HepG2 (cell line): ENCODE measurements around the gene ECE2. TPM values are rescaled to one million over a fixed set of nuclear protein-coding genes. Genes with fewer than 3 reads are reported as not detected.

Experiments
- CENPX ChIP-seq: sonication (generic); formaldehyde crosslinking; IDR thresholded peaks from 2 replicates; pipeline ENCODE4 v1.9.0; 2021; ENCODE audit warnings: mild to moderate bottlenecking, missing genetic modification reagents, moderate library complexity
- HNRNPH1 ChIP-seq: fragments of 200-400 bp; formaldehyde crosslinking; optimal IDR thresholded peaks from 2 replicates; pipeline ENCODE3; 2017; ENCODE audit warnings: mild to moderate bottlenecking, low read depth, low read length
- MAZ ChIP-seq, 2 experiments: sonication (generic) in 1 of 2; formaldehyde crosslinking in 1 of 2; IDR thresholded peaks; 2 replicates each; pipeline versions ENCODE4 v1.5.0 to v1.6.1; 2012 to 2020; ENCODE audit warnings: low read depth in 2 of 2, mild to moderate bottlenecking in 2 of 2, borderline replicate concordance in 1 of 2, improper control_type of control experiment in 1 of 2, low read length in 1 of 2, missing genetic modification reagents in 1 of 2, moderate library complexity in 1 of 2
- MBNL3 ChIP-seq: fragments of 250-450 bp; sonication (Bioruptor Pico); conservative IDR thresholded peaks from 2 replicates; pipeline ENCODE4 v1.8.0; 2022; ENCODE audit warnings: mild to moderate bottlenecking, inconsistent platforms
- MEIS1 ChIP-seq: sonication (generic); formaldehyde crosslinking; IDR thresholded peaks from 2 replicates; pipeline ENCODE4 v1.9.0; 2021; ENCODE audit warnings: mild to moderate bottlenecking, missing genetic modification reagents, moderate library complexity, borderline replicate concordance
- NFKB2 ChIP-seq: sonication (generic); formaldehyde crosslinking; IDR thresholded peaks from 2 replicates; pipeline ENCODE4 v1.4.0; 2020; ENCODE audit warnings: missing genetic modification reagents, borderline replicate concordance
- PCBP1 ChIP-seq: fragments of 200-400 bp; formaldehyde crosslinking; IDR thresholded peaks from 2 replicates; pipeline ENCODE4 v1.6.1; 2017; ENCODE audit warnings: mild to moderate bottlenecking, low read depth, low read length, borderline replicate concordance
- RBFOX2 ChIP-seq: fragments of 200-400 bp; formaldehyde crosslinking; IDR thresholded peaks from 2 replicates; pipeline ENCODE4 v1.6.1; 2017; ENCODE audit warnings: low read depth, mild to moderate bottlenecking, low read length
- SRF ChIP-seq: IDR thresholded peaks from 2 replicates; pipeline ENCODE4 v1.6.1; 2011; ENCODE audit warnings: mild to moderate bottlenecking, low read depth, low read length, moderate library complexity
- YY1 ChIP-seq: IDR thresholded peaks from 2 replicates; pipeline ENCODE4 v1.6.1; 2011; ENCODE audit warnings: low read length, low read depth, moderate library complexity, mild to moderate bottlenecking; ENCODE audit not compliant: insufficient read depth, insufficient replicate concordance
- ZNF773 ChIP-seq: sonication (generic); formaldehyde crosslinking; IDR thresholded peaks from 2 replicates; pipeline ENCODE4 v1.4.0; 2020; ENCODE audit warnings: missing genetic modification reagents, borderline replicate concordance
- polyA plus RNA-seq, 8 experiments: library from polyadenylated mRNA; depleted of rRNA in 3 of 8; stranded (reverse) in 7 of 8; unstranded in 1 of 8; fragments of >200 nt; fragmentation: Illumina TruSeq in 4 of 8; extraction: Trizol in 4 of 8; gene quantifications; 2 replicates each; pipeline versions ENCODE4 v1.2.1 to v1.2.3, GENCODE V29; 2011 to 2016; ENCODE audit warnings: low read depth in 4 of 8, missing spikeins in 1 of 8, mixed read lengths in 1 of 8; ENCODE audit not compliant: insufficient read depth in 1 of 8
- total RNA-seq, 5 experiments: library from RNA; depleted of rRNA; stranded (reverse); fragments of >200 nt; fragmentation: Illumina TruSeq; extraction: Trizol; gene quantifications; 2 replicates each; pipeline ENCODE4 v1.2.3, GENCODE V29; 2016; ENCODE audit warnings: low read depth in 1 of 5
- TF ChIP-seq, protein P1 (sequence below): IDR thresholded peaks from 2 replicates; pipeline ENCODE4 v1.6.1; 2012; ENCODE audit warnings: inconsistent platforms
- TF ChIP-seq, protein P2 (sequence below): IDR thresholded peaks from 2 replicates; pipeline ENCODE4 v1.6.1; 2016; ENCODE audit warnings: low read depth, missing genetic modification reagents, missing compliant biosample characterization
- TF ChIP-seq, protein P3 (sequence below): sonication (generic); formaldehyde crosslinking; IDR thresholded peaks from 2 replicates; pipeline ENCODE4 v1.4.0; 2020; ENCODE audit warnings: missing genetic modification reagents
- TF ChIP-seq, protein P4 (sequence below): sonication (generic); formaldehyde crosslinking; IDR thresholded peaks from 2 replicates; pipeline ENCODE4 v1.9.0; 2022; ENCODE audit warnings: low read depth, missing genetic modification reagents
- TF ChIP-seq, protein P5 (sequence below): sonication (generic); formaldehyde crosslinking; IDR thresholded peaks from 2 replicates; pipeline ENCODE4 v1.4.0; 2020; ENCODE audit warnings: missing genetic modification reagents

ECE2 gene
- total and polyA plus RNA-seq, 2 of the 13 experiments (the other 11 are each of a cell fraction or from before 2014, with no cell fraction given), result not detected

DNA sequence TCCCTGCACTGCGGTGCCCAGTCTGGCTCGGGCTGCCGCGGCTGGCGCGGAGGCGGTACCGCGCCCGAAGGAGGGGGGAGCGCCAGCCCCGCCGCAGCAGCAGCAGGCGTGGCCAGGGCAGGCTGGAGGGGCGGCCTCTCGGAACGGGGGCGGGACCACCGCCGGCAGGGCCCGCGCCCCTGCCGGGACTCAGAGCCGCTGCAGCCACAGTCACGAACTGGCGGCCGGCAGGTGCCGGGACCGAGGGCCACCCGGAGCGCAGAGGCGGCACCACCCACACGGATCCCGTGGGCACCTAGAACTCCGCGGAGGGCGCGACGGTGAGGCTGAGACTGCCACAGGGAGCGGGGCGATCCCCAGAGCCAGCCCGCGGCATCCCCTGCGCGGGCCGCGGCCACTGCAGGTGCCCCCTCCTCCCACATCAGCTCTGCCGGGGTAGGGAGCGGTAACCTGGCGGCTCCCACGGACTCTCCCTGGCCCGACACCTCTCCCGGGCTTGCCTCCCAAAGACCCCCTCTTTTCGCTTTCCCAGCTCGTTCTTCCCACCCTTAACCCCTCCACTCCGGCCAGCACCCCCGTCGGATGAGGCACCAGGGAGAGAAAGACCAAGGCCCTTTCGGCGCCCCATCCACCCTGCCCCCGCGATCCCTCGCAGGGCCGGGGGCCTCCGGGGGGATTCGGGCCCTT lies 46.3 kb upstream of the ECE2 start, which contains the start of gene VWA5B2 (continued):
- TF ChIP-seq MBNL3 (CRISPR knock-in tag) (no peak), SRF (no peak), RBFOX2 (peak; percentile 30; the same call in 1 of the 2 replicates), YY1 (no peak), MAZ (IDR thresholded peaks at IDR 0.05; ENCODE audit: borderline replicate concordance, low read depth, low read length) (0 out of 2 replicates have a peak, but pooled peaks have one; percentile 32), MAZ (CRISPR knock-in tag; IDR thresholded peaks at IDR 0.05; ENCODE audit: low read depth) (no peak; the same call in 1 of the 2 replicates), NFKB2 (CRISPR knock-in tag) (no peak), CENPX (CRISPR knock-in tag) (no peak), MEIS1 (no peak), ZNF773 (CRISPR knock-in tag) (no peak), PCBP1 (0 out of 2 replicates have a peak, but pooled peaks have one; percentile 50), HNRNPH1 (no peak)
- TF ChIP-seq, protein P1, sequence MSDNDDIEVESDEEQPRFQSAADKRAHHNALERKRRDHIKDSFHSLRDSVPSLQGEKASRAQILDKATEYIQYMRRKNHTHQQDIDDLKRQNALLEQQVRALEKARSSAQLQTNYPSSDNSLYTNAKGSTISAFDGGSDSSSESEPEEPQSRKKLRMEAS, result no peak
- TF ChIP-seq, protein P2, sequence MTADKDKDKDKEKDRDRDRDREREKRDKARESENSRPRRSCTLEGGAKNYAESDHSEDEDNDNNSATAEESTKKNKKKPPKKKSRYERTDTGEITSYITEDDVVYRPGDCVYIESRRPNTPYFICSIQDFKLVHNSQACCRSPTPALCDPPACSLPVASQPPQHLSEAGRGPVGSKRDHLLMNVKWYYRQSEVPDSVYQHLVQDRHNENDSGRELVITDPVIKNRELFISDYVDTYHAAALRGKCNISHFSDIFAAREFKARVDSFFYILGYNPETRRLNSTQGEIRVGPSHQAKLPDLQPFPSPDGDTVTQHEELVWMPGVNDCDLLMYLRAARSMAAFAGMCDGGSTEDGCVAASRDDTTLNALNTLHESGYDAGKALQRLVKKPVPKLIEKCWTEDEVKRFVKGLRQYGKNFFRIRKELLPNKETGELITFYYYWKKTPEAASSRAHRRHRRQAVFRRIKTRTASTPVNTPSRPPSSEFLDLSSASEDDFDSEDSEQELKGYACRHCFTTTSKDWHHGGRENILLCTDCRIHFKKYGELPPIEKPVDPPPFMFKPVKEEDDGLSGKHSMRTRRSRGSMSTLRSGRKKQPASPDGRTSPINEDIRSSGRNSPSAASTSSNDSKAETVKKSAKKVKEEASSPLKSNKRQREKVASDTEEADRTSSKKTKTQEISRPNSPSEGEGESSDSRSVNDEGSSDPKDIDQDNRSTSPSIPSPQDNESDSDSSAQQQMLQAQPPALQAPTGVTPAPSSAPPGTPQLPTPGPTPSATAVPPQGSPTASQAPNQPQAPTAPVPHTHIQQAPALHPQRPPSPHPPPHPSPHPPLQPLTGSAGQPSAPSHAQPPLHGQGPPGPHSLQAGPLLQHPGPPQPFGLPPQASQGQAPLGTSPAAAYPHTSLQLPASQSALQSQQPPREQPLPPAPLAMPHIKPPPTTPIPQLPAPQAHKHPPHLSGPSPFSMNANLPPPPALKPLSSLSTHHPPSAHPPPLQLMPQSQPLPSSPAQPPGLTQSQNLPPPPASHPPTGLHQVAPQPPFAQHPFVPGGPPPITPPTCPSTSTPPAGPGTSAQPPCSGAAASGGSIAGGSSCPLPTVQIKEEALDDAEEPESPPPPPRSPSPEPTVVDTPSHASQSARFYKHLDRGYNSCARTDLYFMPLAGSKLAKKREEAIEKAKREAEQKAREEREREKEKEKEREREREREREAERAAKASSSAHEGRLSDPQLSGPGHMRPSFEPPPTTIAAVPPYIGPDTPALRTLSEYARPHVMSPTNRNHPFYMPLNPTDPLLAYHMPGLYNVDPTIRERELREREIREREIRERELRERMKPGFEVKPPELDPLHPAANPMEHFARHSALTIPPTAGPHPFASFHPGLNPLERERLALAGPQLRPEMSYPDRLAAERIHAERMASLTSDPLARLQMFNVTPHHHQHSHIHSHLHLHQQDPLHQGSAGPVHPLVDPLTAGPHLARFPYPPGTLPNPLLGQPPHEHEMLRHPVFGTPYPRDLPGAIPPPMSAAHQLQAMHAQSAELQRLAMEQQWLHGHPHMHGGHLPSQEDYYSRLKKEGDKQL, result no peak
- TF ChIP-seq, protein P3, sequence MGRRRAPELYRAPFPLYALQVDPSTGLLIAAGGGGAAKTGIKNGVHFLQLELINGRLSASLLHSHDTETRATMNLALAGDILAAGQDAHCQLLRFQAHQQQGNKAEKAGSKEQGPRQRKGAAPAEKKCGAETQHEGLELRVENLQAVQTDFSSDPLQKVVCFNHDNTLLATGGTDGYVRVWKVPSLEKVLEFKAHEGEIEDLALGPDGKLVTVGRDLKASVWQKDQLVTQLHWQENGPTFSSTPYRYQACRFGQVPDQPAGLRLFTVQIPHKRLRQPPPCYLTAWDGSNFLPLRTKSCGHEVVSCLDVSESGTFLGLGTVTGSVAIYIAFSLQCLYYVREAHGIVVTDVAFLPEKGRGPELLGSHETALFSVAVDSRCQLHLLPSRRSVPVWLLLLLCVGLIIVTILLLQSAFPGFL (CRISPR knock-in tag), result no peak
- TF ChIP-seq, protein P4, sequence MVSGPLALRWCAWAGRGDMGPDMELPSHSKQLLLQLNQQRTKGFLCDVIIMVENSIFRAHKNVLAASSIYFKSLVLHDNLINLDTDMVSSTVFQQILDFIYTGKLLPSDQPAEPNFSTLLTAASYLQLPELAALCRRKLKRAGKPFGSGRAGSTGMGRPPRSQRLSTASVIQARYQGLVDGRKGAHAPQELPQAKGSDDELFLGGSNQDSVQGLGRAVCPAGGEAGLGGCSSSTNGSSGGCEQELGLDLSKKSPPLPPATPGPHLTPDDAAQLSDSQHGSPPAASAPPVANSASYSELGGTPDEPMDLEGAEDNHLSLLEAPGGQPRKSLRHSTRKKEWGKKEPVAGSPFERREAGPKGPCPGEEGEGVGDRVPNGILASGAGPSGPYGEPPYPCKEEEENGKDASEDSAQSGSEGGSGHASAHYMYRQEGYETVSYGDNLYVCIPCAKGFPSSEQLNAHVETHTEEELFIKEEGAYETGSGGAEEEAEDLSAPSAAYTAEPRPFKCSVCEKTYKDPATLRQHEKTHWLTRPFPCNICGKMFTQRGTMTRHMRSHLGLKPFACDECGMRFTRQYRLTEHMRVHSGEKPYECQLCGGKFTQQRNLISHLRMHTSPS (CRISPR knock-in tag), result no peak
- TF ChIP-seq, protein P5, sequence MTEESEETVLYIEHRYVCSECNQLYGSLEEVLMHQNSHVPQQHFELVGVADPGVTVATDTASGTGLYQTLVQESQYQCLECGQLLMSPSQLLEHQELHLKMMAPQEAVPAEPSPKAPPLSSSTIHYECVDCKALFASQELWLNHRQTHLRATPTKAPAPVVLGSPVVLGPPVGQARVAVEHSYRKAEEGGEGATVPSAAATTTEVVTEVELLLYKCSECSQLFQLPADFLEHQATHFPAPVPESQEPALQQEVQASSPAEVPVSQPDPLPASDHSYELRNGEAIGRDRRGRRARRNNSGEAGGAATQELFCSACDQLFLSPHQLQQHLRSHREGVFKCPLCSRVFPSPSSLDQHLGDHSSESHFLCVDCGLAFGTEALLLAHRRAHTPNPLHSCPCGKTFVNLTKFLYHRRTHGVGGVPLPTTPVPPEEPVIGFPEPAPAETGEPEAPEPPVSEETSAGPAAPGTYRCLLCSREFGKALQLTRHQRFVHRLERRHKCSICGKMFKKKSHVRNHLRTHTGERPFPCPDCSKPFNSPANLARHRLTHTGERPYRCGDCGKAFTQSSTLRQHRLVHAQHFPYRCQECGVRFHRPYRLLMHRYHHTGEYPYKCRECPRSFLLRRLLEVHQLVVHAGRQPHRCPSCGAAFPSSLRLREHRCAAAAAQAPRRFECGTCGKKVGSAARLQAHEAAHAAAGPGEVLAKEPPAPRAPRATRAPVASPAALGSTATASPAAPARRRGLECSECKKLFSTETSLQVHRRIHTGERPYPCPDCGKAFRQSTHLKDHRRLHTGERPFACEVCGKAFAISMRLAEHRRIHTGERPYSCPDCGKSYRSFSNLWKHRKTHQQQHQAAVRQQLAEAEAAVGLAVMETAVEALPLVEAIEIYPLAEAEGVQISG, result no peak; the same call in 1 of the 2 replicates
